ENCODE data around the gene CLDN9. TPM values are rescaled to one million over a fixed set of nuclear protein-coding genes. Genes with fewer than 3 reads are reported as not detected.
"Not testable (repeated sequence)": the region's sequence is repeated elsewhere in the genome, so short reads cannot be mapped to it uniquely, and the experiment has no call there.

Gene CLDN9
- total RNA-seq, 1 donor, result not detected

DNA sequence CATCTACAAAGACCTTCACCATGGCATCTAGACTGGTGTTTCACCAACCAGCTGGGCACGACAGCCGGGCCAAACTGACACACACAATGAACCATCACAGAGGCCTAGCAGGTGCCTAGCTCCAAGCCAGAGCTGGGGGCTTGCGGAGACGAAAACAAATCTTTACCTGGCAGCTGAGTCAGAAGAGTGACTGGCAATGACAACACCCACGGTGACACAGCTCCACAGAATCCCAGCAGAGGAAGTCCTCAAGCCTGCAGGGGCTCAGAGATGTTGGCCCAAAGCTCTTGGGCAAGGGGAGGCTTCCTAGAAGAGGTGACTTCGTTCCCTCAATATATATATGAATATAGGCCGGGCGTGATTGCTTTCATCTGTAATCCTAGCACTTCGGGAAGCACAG lies 38.8 kb downstream of the CLDN9 start:
- Histone ChIP-seq H3K36me3 (ENCODE audit: insufficient read depth, low read length) (no peaks in the 10 kb centered on the region), H3K79me2 (ENCODE audit: insufficient read depth, low read length) (no peaks in the 10 kb centered on the region), H4K20me1 (ENCODE audit: insufficient read depth, low read length) (no peaks in the 10 kb centered on the region), H3K4me1 (ENCODE audit: insufficient read depth, low read length) (no peaks in the 10 kb centered on the region), H3K4me3 (ENCODE audit: insufficient read depth, low read length) (no peak overlapping the region), H3K27ac (ENCODE audit: low read depth, low read length) (no peak overlapping the region), H2AFZ (ENCODE audit: low read length) (no peak overlapping the region), H3K4me2 (ENCODE audit: insufficient read depth, low read length) (no peak overlapping the region), H3K9me3 (ENCODE audit: low read depth, low read length) (no peaks in the 10 kb centered on the region), H3K27me3 (ENCODE audit: insufficient read depth, low read length) (peaks cover 42% of the 10 kb centered on the region)
- TF ChIP-seq, protein P1, sequence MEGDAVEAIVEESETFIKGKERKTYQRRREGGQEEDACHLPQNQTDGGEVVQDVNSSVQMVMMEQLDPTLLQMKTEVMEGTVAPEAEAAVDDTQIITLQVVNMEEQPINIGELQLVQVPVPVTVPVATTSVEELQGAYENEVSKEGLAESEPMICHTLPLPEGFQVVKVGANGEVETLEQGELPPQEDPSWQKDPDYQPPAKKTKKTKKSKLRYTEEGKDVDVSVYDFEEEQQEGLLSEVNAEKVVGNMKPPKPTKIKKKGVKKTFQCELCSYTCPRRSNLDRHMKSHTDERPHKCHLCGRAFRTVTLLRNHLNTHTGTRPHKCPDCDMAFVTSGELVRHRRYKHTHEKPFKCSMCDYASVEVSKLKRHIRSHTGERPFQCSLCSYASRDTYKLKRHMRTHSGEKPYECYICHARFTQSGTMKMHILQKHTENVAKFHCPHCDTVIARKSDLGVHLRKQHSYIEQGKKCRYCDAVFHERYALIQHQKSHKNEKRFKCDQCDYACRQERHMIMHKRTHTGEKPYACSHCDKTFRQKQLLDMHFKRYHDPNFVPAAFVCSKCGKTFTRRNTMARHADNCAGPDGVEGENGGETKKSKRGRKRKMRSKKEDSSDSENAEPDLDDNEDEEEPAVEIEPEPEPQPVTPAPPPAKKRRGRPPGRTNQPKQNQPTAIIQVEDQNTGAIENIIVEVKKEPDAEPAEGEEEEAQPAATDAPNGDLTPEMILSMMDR (IDR thresholded peaks at IDR 0.05; ENCODE audit: extremely low read depth, low read depth, low read length), result no peak
- DNase-seq (ENCODE audit: insufficient read length, low spot score, missing footprints), result no peak

DNA sequence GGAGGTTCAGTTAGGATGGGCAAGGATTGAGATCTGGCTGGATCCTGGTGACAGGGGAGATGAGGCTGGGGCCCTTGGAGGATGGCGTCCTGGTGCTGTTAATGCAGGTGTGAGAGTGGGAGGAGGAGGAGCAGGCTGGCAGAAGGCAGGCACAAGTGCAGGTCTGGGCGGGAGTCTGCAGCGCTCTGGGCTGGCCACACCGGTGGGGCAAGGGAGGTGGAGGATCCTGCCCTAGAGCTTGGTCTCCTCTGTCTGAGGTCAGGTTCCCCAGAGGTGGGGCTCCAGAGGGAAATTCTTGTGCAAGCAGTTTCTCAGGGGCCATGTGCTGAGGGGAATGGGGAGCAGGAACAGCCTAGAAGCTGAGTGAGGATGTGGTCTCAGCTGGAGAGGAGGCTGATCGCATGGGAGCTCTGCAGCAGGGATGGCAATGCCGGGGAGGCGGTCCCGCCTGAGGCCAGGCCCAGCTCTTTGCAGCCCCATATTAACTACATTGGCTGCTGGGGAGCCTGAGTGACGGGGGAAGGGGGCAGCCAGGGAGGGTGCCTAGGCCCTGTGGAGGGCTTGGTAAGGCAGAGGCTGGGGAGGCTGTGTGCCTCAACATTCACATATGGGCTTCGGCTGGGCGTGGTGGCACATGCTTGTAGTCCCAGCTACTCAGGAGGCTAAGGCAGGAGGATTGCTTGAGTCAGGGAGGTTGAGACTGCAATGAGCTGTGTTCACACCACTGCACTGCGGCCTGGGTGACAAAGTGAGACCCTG lies 40.0 kb downstream of the CLDN9 start:
- not testable (repeated sequence) for H3K4me3 ChIP-seq (ENCODE audit: insufficient read depth, low read length); H3K4me1 ChIP-seq (ENCODE audit: insufficient read depth, low read length); H4K20me1 ChIP-seq (ENCODE audit: insufficient read depth, low read length); H2AFZ ChIP-seq (ENCODE audit: low read length); DNase-seq (ENCODE audit: insufficient read length, low spot score, missing footprints); H3K36me3 ChIP-seq (ENCODE audit: insufficient read depth, low read length); H3K9me3 ChIP-seq (ENCODE audit: low read depth, low read length); H3K27ac ChIP-seq (ENCODE audit: low read depth, low read length); H3K79me2 ChIP-seq (ENCODE audit: insufficient read depth, low read length); H3K4me2 ChIP-seq (ENCODE audit: insufficient read depth, low read length)
- H3K27me3 ChIP-seq (ENCODE audit: insufficient read depth, low read length), result peaks cover 30% of the 10 kb centered on the region

DNA sequence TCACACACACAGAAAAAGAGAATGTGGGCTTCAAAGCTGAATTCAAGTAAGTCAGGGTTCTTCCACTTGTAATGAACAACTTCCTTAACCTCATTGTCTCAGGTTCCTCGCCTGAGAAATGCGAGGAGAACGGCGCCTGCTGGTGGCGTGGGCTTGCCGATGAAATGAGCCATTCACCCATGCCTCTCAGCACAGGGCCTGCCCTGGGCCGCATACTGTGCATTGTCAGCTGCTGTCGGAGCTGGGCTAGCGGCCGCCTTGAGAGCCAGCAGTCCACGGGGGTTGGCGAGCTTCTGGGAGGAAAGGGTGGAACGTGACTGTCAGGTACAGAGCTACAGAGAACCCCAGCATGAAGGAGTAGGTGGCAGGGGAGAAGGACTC lies 40.6 kb downstream of the CLDN9 start:
- H3K27me3 ChIP-seq (ENCODE audit: insufficient read depth, low read length), result peaks cover 24% of the 10 kb centered on the region
- DNase-seq (ENCODE audit: insufficient read length, low spot score, missing footprints), result not testable (repeated sequence)

DNA sequence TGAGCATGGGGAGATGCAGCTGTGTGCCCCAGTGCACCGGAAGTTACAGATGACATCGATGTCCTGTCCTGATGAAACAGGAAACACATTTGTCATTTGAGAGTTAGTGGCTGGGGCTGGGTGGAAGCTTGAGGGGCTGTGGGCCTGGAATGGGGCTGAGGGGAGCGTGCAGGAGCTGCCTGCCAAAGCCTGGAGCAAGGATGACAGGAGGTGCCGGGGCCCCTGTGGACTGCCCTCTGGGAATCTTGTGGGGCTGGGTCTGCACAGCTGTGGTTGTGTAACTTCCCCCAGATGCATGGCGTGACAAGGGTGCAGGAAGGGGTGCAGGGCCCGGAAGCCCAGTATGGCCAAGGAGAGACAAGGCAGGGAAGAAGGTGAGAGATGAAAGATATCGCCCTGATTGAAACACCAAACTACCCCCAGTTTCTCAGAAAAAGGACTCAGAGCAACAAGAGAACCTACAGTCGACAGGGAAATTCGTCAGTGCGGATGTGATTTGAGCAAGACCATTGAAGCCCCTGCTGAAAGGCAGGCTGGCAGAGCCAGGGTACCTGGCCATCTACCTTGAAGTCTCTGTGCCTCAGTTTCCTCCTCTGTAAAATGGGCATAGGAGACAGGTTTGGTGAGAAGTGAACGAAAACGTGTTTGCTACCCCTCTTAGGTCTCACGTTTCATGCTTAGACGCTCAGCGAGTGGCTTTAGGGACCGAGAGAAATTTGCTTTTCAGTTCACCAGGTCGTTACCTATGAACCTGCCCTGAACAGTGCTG lies 42.4 kb downstream of the CLDN9 start:
- no peaks in the 10 kb centered on the region for H3K79me2 ChIP-seq (ENCODE audit: insufficient read depth, low read length)
- no peak for DNase-seq (ENCODE audit: insufficient read length, low spot score, missing footprints)
- H3K27ac ChIP-seq (ENCODE audit: low read depth, low read length), result no peak overlapping the region
- H3K9me3 ChIP-seq (ENCODE audit: low read depth, low read length), result no peaks in the 10 kb centered on the region
- TF ChIP-seq, protein P1 (IDR thresholded peaks at IDR 0.05; ENCODE audit: extremely low read depth, low read depth, low read length), result no peak
- no peaks in the 10 kb centered on the region for H4K20me1 ChIP-seq (ENCODE audit: insufficient read depth, low read length)
- no peaks in the 10 kb centered on the region for H3K4me1 ChIP-seq (ENCODE audit: insufficient read depth, low read length)
- H2AFZ ChIP-seq (ENCODE audit: low read length), result no peak overlapping the region
- H3K36me3 ChIP-seq (ENCODE audit: insufficient read depth, low read length), result no peaks in the 10 kb centered on the region
- no peak overlapping the region for H3K4me2 ChIP-seq (ENCODE audit: insufficient read depth, low read length)
- H3K27me3 ChIP-seq (ENCODE audit: insufficient read depth, low read length), result peaks cover 11% of the 10 kb centered on the region
- H3K4me3 ChIP-seq (ENCODE audit: insufficient read depth, low read length), result no peak overlapping the region

More for the DNA sequence above, 40.6 kb downstream of the CLDN9 start:
- not testable (repeated sequence) for H3K36me3 ChIP-seq (ENCODE audit: insufficient read depth, low read length); H3K4me3 ChIP-seq (ENCODE audit: insufficient read depth, low read length); H2AFZ ChIP-seq (ENCODE audit: low read length); H3K4me2 ChIP-seq (ENCODE audit: insufficient read depth, low read length); H3K9me3 ChIP-seq (ENCODE audit: low read depth, low read length); H3K27ac ChIP-seq (ENCODE audit: low read depth, low read length); H3K79me2 ChIP-seq (ENCODE audit: insufficient read depth, low read length); H3K4me1 ChIP-seq (ENCODE audit: insufficient read depth, low read length); H4K20me1 ChIP-seq (ENCODE audit: insufficient read depth, low read length)

DNA sequence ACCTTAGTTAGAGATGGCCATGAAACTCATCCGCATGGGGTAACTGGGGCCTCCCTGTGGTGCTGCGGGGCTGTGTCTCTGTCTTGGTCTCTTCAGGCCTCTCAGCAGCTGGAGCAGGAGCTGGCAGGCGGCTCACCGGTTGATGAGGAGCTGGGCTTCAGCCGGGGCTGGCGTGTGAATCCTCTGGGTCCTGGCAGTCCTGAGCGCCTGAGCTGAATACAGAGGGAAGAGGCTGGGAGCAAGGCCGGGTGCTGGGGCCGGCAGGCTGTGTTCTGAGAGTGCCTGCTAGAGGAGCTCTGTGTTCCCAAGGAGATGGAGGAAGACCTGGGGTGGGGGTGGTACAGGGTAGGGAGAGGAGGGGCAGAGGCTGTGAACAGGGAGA lies 43.0 kb downstream of the CLDN9 start:
- not testable (repeated sequence) for H2AFZ ChIP-seq (ENCODE audit: low read length); H3K4me2 ChIP-seq (ENCODE audit: insufficient read depth, low read length); H3K4me1 ChIP-seq (ENCODE audit: insufficient read depth, low read length); H4K20me1 ChIP-seq (ENCODE audit: insufficient read depth, low read length); H3K4me3 ChIP-seq (ENCODE audit: insufficient read depth, low read length); H3K36me3 ChIP-seq (ENCODE audit: insufficient read depth, low read length); H3K79me2 ChIP-seq (ENCODE audit: insufficient read depth, low read length); H3K27ac ChIP-seq (ENCODE audit: low read depth, low read length); H3K27me3 ChIP-seq (ENCODE audit: insufficient read depth, low read length); H3K9me3 ChIP-seq (ENCODE audit: low read depth, low read length); DNase-seq (ENCODE audit: insufficient read length, low spot score, missing footprints)
